ENCODE results near the gene ADAM17.

Gene ADAM17

DNA sequence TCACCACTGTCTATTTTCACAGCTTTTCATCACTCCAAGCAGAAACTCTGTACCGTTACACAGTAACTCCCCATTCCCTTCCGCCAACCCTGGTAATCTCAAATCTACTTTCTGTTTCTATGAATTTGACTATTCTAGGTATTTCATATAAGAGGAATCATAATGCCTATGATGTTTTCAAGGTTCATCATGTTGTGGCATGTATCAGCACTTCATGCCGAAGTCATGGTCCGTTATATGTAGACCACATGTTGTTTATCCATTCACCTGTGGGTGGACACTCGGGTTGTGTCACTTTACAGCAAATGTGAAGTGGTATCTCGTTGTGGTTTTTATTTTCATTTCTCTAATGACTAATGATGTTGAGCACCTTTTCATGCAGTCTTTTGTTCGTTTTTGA, 110.5 kb downstream of the ADAM17 start:
- no peak overlapping the region for H3K27ac ChIP-seq (ENCODE audit: low read depth, low read length)
- no peaks in the 10 kb centered on the region for H4K20me1 ChIP-seq (ENCODE audit: control insufficient read depth, insufficient read depth, low read depth, low read length)
- no peak overlapping the region for H3K4me3 ChIP-seq (ENCODE audit: low read length)
- peaks cover 79% of the 10 kb centered on the region for H3K36me3 ChIP-seq (ENCODE audit: control insufficient read depth, low read length)
- H3K9me3 ChIP-seq (ENCODE audit: control insufficient read depth, insufficient read depth, low read length): no peaks in the 10 kb centered on the region
- H3K4me2 ChIP-seq (ENCODE audit: low read length): no peak overlapping the region
- no peaks in the 10 kb centered on the region for H3K4me1 ChIP-seq (ENCODE audit: control insufficient read depth, low read length)
- H3K27me3 ChIP-seq (ENCODE audit: control insufficient read depth, low read length): no peaks in the 10 kb centered on the region
- no peaks in the 10 kb centered on the region for H3K9me2 ChIP-seq (replicated peaks; ENCODE audit: control insufficient read depth, low read length)
- H3F3A ChIP-seq (ENCODE audit: control insufficient read depth, insufficient read depth): no peaks in the 10 kb centered on the region
- H3K79me2 ChIP-seq (ENCODE audit: control insufficient read depth, low read length): no peaks in the 10 kb centered on the region
- TF ChIP-seq EZH2phosphoT487 (IDR thresholded peaks at IDR 0.05; ENCODE audit: borderline replicate concordance, low read length): no peak
- no peak for TF ChIP-seq CTCF (IDR thresholded peaks at IDR 0.05; ENCODE audit: low read depth, low read length, poor library complexity, severe bottlenecking)

DNA sequence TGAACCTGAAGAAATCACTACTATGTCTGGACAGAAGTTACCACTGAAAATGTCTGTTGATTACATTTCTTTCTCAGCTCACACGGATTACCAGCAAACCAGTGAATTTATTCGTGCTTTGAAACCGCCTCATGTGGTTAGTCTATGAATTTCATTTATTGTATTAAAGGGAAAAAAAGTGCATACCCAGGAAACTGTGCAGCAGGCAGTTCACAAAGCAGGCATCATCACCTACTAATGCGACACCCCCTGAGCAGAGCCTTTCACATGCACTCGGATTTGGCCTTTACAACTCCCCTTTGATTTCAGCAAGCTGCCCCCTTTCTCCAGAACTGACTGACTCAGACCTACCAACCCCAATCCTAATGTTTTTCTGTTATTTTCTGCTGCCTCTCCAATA, 112.1 kb downstream of the ADAM17 start:
- TF ChIP-seq EZH2phosphoT487 (IDR thresholded peaks at IDR 0.05; ENCODE audit: borderline replicate concordance, low read length): no peak
- TF ChIP-seq CTCF (IDR thresholded peaks at IDR 0.05; ENCODE audit: low read depth, low read length, poor library complexity, severe bottlenecking): no peak

GRCh38 chr2:9441556-9441955, 114.1 kb downstream of the ADAM17 start:
- Histone ChIP-seq H3K27me3 (ENCODE audit: control insufficient read depth, low read length) (no peaks in the 10 kb centered on the region), H3K27ac (ENCODE audit: low read depth, low read length) (no peak overlapping the region), H3K79me2 (ENCODE audit: control insufficient read depth, low read length) (no peaks in the 10 kb centered on the region), H3K9me3 (ENCODE audit: control insufficient read depth, insufficient read depth, low read length) (no peaks in the 10 kb centered on the region), H3F3A (ENCODE audit: control insufficient read depth, insufficient read depth) (no peaks in the 10 kb centered on the region), H3K9me2 (replicated peaks; ENCODE audit: control insufficient read depth, low read length) (no peaks in the 10 kb centered on the region), H3K4me3 (ENCODE audit: low read length) (no peak overlapping the region), H4K20me1 (ENCODE audit: control insufficient read depth, insufficient read depth, low read depth, low read length) (no peaks in the 10 kb centered on the region), H3K4me2 (ENCODE audit: low read length) (no peak overlapping the region), H3K4me1 (ENCODE audit: control insufficient read depth, low read length) (no peaks in the 10 kb centered on the region), H3K36me3 (ENCODE audit: control insufficient read depth, low read length) (peaks cover 82% of the 10 kb centered on the region)
- TF ChIP-seq EZH2phosphoT487 (IDR thresholded peaks at IDR 0.05; ENCODE audit: borderline replicate concordance, low read length): no peak
- no peak for TF ChIP-seq CTCF (IDR thresholded peaks at IDR 0.05; ENCODE audit: low read depth, low read length, poor library complexity, severe bottlenecking)

More for the DNA sequence above, 112.1 kb downstream of the ADAM17 start:
- H3F3A ChIP-seq (ENCODE audit: control insufficient read depth, insufficient read depth): no peaks in the 10 kb centered on the region
- H3K27me3 ChIP-seq (ENCODE audit: control insufficient read depth, low read length): no peaks in the 10 kb centered on the region
- H3K9me3 ChIP-seq (ENCODE audit: control insufficient read depth, insufficient read depth, low read length): no peaks in the 10 kb centered on the region
- no peaks in the 10 kb centered on the region for H3K79me2 ChIP-seq (ENCODE audit: control insufficient read depth, low read length)
- H3K36me3 ChIP-seq (ENCODE audit: control insufficient read depth, low read length): peaks cover 81% of the 10 kb centered on the region
- no peak overlapping the region for H3K27ac ChIP-seq (ENCODE audit: low read depth, low read length)
- no peaks in the 10 kb centered on the region for H4K20me1 ChIP-seq (ENCODE audit: control insufficient read depth, insufficient read depth, low read depth, low read length)
- H3K4me1 ChIP-seq (ENCODE audit: control insufficient read depth, low read length): no peaks in the 10 kb centered on the region
- H3K4me2 ChIP-seq (ENCODE audit: low read length): no peak overlapping the region
- H3K4me3 ChIP-seq (ENCODE audit: low read length): no peak overlapping the region
- H3K9me2 ChIP-seq (replicated peaks; ENCODE audit: control insufficient read depth, low read length): no peaks in the 10 kb centered on the region

All from DOHH2 (cell line).